K562 treated with DMSO at 1 percent for 48 hours (cell line): ENCODE data around the gene DYNC2I2. TPM values are rescaled to one million over a fixed set of nuclear protein-coding genes. Genes with fewer than 3 reads are reported as not detected.

ENCODE experiments used
- total RNA-seq: library from RNA; unstranded; fragments of 300-600 nt; gene quantifications from 2 replicates; pipeline ENCODE4 v1.2.3, GENCODE V29; 2022; ENCODE audit warnings: low replicate concordance; ENCODE audit errors: extremely low read depth

DYNC2I2 gene
- total RNA-seq, result not detected in 2 replicates

GRCh38 chr9:128656416-128657343 is at the start of gene DYNC2I2:
TSS of gene DYNC2I2 (minus strand) at chr9:128656847. CDS start at chr9:128656726, 121 bp downstream.

GRCh38 chr9:128702445-128702948 is 45.9 kb upstream of the DYNC2I2 start, which contains the start of gene PKN3:
TSS of gene PKN3 (plus strand) at chr9:128702503. CDS start at chr9:128702916, 413 bp downstream.

GRCh38 chr9:128688501-128689292 is 32.0 kb upstream of the DYNC2I2 start, which contains the start of gene SET:
TSS of gene SET (plus strand) at chr9:128689222. CDS start at chr9:128689583, 361 bp downstream.

Other genes starting within 250 kb of the DYNC2I2 start
- gene CERCAM, start 236.0 kb downstream of the DYNC2I2 start, total RNA-seq, result not detected in 2 replicates
- not detected in 2 replicates for gene ODF2, start 200.8 kb downstream of the DYNC2I2 start, total RNA-seq
- gene GLE1, start 152.1 kb downstream of the DYNC2I2 start, total RNA-seq, result not detected in 2 replicates
- gene SPTAN1, start 104.3 kb downstream of the DYNC2I2 start, total RNA-seq, result not detected in 2 replicates
- 792 TPM in 1 of 2 replicates, not detected in the other for gene SET, start 32.4 kb upstream of the DYNC2I2 start, total RNA-seq
- not detected in 2 replicates for gene PKN3, start 45.7 kb upstream of the DYNC2I2 start, total RNA-seq
- gene ZDHHC12, start 67.3 kb upstream of the DYNC2I2 start, total RNA-seq, result not detected in 2 replicates
- gene ZER1, start 115.1 kb upstream of the DYNC2I2 start, total RNA-seq, result not detected in 2 replicates
- not detected in 2 replicates for gene TBC1D13, start 130.4 kb upstream of the DYNC2I2 start, total RNA-seq
- not detected in 2 replicates for gene ENDOG, start 161.7 kb upstream of the DYNC2I2 start, total RNA-seq
- 1,149 TPM in 1 of 2 replicates, not detected in the other for gene SPOUT1, start 172.9 kb upstream of the DYNC2I2 start, total RNA-seq
- gene KYAT1, start 225.1 kb upstream of the DYNC2I2 start, total RNA-seq, result not detected in 2 replicates
- gene LRRC8A, start 225.3 kb upstream of the DYNC2I2 start, total RNA-seq, result not detected in 2 replicates